ENCODE results near the gene PLCXD1. TPM values are rescaled to one million over a fixed set of nuclear protein-coding genes. Genes with fewer than 3 reads are reported as not detected.
"Not testable (repeated sequence)": the region's sequence is repeated elsewhere in the genome, so short reads cannot be mapped to it uniquely, and the experiment has no call there.

PLCXD1 gene
- total and polyA plus RNA-seq, 2 experiments from 2014 or later, result 48.7 to 112 TPM

DNA sequence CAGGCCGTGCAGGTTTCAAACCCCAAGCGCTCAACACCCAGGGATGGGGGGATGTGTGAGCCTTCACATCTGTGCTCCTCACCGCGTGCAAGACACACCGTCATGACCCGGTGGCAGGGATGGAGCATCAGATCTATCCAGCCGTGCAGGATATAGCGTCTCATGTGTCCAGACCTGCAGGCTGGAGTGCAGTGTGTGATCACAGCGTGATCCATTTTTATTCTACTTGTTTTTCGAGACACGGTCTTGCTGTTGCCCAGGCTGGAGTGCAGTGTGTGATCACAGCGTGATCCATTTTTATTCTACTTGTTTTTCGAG, 70.1 kb downstream of the PLCXD1 start:
- H3K9me3 Mint-ChIP-seq, result not testable (repeated sequence)

DNA sequence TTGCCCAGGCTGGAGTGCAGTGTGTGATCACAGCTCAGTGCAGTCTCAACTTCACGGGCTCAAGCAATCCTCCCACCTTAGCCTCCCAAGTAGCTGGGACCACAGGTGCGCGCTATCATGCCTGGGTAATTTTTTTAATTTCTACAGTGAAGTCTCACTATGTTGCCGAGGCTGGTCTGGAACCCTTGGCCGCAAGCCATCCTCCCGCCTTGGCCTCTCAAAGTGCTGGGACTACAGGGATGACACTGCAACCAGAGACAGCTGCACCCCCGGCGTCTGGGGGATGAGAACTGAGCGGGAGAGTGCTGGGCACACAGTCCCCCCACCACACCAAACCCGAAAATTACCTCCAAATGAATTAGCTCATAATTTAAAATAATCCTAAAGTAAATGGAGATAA, 70.6 kb downstream of the PLCXD1 start:
- H3F3A ChIP-seq (replicated peaks; ENCODE audit: low read depth), result no peaks in the 10 kb centered on the region
- Mint-ChIP-seq H3K27ac (no peak overlapping the region), H3K4me3 (no peak overlapping the region), H3K27me3 (ENCODE audit: insufficient read depth, low read depth, poor library complexity) (peaks cover 11% of the 10 kb centered on the region), H3K4me1 (no peaks in the 10 kb centered on the region), H3K9me3 (no peaks in the 10 kb centered on the region; the same call in 1 of the 3 replicates), H3K36me3 (ENCODE audit: low read depth) (peaks cover 38% of the 10 kb centered on the region)
- no peak for ATAC-seq
- H3K9me2 ChIP-seq (ENCODE audit: insufficient read depth), result no peaks in the 10 kb centered on the region
- H3K36me3 ChIP-seq (ENCODE audit: insufficient read depth), result no peaks in the 10 kb centered on the region
- H3K4me3 ChIP-seq, result no peak overlapping the region
- DNase-seq (ENCODE audit: low spot score), result no peak
- no peak overlapping the region for H3K4me2 ChIP-seq
- H4K20me1 ChIP-seq (replicated peaks; ENCODE audit: insufficient read depth), result 0 out of 2 replicates have a peak, but pooled peaks cover 3% of the 10 kb centered on the region
- H2AFZ ChIP-seq, result no peak overlapping the region
- H3K27ac ChIP-seq (ENCODE audit: low read depth), result no peak overlapping the region
- no peaks in the 10 kb centered on the region for H3K4me1 ChIP-seq (ENCODE audit: insufficient read depth)
- no peaks in the 10 kb centered on the region for H3K27me3 ChIP-seq (ENCODE audit: insufficient read depth)
- peaks cover 60% of the 10 kb centered on the region for H3K79me2 ChIP-seq (replicated peaks; ENCODE audit: insufficient read depth)
- TF ChIP-seq, protein P1, sequence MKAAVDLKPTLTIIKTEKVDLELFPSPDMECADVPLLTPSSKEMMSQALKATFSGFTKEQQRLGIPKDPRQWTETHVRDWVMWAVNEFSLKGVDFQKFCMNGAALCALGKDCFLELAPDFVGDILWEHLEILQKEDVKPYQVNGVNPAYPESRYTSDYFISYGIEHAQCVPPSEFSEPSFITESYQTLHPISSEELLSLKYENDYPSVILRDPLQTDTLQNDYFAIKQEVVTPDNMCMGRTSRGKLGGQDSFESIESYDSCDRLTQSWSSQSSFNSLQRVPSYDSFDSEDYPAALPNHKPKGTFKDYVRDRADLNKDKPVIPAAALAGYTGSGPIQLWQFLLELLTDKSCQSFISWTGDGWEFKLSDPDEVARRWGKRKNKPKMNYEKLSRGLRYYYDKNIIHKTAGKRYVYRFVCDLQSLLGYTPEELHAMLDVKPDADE (IDR thresholded peaks at IDR 0.05), result no peak
- TF ChIP-seq, protein P2, sequence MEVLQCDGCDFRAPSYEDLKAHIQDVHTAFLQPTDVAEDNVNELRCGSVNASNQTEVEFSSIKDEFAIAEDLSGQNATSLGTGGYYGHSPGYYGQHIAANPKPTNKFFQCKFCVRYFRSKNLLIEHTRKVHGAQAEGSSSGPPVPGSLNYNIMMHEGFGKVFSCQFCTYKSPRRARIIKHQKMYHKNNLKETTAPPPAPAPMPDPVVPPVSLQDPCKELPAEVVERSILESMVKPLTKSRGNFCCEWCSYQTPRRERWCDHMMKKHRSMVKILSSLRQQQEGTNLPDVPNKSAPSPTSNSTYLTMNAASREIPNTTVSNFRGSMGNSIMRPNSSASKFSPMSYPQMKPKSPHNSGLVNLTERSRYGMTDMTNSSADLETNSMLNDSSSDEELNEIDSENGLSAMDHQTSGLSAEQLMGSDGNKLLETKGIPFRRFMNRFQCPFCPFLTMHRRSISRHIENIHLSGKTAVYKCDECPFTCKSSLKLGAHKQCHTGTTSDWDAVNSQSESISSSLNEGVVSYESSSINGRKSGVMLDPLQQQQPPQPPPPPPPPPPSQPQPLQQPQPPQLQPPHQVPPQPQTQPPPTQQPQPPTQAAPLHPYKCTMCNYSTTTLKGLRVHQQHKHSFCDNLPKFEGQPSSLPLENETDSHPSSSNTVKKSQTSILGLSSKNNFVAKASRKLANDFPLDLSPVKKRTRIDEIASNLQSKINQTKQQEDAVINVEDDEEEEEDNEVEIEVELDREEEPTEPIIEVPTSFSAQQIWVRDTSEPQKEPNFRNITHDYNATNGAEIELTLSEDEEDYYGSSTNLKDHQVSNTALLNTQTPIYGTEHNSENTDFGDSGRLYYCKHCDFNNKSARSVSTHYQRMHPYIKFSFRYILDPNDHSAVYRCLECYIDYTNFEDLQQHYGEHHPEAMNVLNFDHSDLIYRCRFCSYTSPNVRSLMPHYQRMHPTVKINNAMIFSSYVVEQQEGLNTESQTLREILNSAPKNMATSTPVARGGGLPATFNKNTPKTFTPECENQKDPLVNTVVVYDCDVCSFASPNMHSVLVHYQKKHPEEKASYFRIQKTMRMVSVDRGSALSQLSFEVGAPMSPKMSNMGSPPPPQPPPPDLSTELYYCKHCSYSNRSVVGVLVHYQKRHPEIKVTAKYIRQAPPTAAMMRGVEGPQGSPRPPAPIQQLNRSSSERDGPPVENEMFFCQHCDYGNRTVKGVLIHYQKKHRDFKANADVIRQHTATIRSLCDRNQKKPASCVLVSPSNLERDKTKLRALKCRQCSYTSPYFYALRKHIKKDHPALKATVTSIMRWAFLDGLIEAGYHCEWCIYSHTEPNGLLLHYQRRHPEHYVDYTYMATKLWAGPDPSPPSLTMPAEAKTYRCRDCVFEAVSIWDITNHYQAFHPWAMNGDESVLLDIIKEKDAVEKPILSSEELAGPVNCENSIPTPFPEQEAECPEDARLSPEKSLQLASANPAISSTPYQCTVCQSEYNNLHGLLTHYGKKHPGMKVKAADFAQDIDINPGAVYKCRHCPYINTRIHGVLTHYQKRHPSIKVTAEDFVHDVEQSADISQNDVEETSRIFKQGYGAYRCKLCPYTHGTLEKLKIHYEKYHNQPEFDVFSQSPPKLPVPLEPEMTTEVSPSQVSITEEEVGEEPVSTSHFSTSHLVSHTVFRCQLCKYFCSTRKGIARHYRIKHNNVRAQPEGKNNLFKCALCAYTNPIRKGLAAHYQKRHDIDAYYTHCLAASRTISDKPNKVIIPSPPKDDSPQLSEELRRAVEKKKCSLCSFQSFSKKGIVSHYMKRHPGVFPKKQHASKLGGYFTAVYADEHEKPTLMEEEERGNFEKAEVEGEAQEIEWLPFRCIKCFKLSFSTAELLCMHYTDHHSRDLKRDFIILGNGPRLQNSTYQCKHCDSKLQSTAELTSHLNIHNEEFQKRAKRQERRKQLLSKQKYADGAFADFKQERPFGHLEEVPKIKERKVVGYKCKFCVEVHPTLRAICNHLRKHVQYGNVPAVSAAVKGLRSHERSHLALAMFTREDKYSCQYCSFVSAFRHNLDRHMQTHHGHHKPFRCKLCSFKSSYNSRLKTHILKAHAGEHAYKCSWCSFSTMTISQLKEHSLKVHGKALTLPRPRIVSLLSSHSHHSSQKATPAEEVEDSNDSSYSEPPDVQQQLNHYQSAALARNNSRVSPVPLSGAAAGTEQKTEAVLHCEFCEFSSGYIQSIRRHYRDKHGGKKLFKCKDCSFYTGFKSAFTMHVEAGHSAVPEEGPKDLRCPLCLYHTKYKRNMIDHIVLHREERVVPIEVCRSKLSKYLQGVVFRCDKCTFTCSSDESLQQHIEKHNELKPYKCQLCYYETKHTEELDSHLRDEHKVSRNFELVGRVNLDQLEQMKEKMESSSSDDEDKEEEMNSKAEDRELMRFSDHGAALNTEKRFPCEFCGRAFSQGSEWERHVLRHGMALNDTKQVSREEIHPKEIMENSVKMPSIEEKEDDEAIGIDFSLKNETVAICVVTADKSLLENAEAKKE (CRISPR knock-in tag; IDR thresholded peaks at IDR 0.05), result no peak
- TF ChIP-seq, protein P3, sequence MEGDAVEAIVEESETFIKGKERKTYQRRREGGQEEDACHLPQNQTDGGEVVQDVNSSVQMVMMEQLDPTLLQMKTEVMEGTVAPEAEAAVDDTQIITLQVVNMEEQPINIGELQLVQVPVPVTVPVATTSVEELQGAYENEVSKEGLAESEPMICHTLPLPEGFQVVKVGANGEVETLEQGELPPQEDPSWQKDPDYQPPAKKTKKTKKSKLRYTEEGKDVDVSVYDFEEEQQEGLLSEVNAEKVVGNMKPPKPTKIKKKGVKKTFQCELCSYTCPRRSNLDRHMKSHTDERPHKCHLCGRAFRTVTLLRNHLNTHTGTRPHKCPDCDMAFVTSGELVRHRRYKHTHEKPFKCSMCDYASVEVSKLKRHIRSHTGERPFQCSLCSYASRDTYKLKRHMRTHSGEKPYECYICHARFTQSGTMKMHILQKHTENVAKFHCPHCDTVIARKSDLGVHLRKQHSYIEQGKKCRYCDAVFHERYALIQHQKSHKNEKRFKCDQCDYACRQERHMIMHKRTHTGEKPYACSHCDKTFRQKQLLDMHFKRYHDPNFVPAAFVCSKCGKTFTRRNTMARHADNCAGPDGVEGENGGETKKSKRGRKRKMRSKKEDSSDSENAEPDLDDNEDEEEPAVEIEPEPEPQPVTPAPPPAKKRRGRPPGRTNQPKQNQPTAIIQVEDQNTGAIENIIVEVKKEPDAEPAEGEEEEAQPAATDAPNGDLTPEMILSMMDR (conservative IDR thresholded peaks at IDR 0.05; ENCODE audit: low read depth in 2 of 2), result no peak
- TF ChIP-seq EZH2 (IDR thresholded peaks at IDR 0.05; ENCODE audit: low read depth, unreplicated experiment), result no peak
- TF ChIP-seq CREB1 (CRISPR knock-in tag; IDR thresholded peaks at IDR 0.05; ENCODE audit: low read depth), result no peak
- no peak for TF ChIP-seq EZH2phosphoT487 (IDR thresholded peaks at IDR 0.05; ENCODE audit: unreplicated experiment)
- TF ChIP-seq JUNB (IDR thresholded peaks at IDR 0.05; ENCODE audit: unreplicated experiment), result no peak
- TF ChIP-seq POLR2AphosphoS5 (IDR thresholded peaks at IDR 0.05; ENCODE audit: low read depth), result no peak
- TF ChIP-seq ZNF331 (CRISPR knock-in tag; IDR thresholded peaks at IDR 0.05; ENCODE audit: low read depth), result no peak
- no peak for TF ChIP-seq ZNF114 (CRISPR knock-in tag; IDR thresholded peaks at IDR 0.05)
- no peak for TF ChIP-seq NANOG (IDR thresholded peaks at IDR 0.05; ENCODE audit: borderline replicate concordance)

More for the DNA sequence above, 70.1 kb downstream of the PLCXD1 start:
- not testable (repeated sequence) for H3K9me2 ChIP-seq (ENCODE audit: insufficient read depth); H3K27me3 ChIP-seq (ENCODE audit: insufficient read depth); H2AFZ ChIP-seq; DNase-seq (ENCODE audit: low spot score); ATAC-seq; H4K20me1 ChIP-seq (replicated peaks; ENCODE audit: insufficient read depth); H3K36me3 ChIP-seq (ENCODE audit: insufficient read depth); H3K27ac Mint-ChIP-seq; H3K4me2 ChIP-seq; H3F3A ChIP-seq (replicated peaks; ENCODE audit: low read depth); H3K4me3 Mint-ChIP-seq; H3K27ac ChIP-seq (ENCODE audit: low read depth); H3K4me3 ChIP-seq; H3K4me1 ChIP-seq (ENCODE audit: insufficient read depth); H3K4me1 Mint-ChIP-seq
- peaks cover 57% of the 10 kb centered on the region for H3K79me2 ChIP-seq (replicated peaks; ENCODE audit: insufficient read depth)
- H3K36me3 Mint-ChIP-seq (ENCODE audit: low read depth), result peaks cover 37% of the 10 kb centered on the region
- H3K27me3 Mint-ChIP-seq (ENCODE audit: insufficient read depth, low read depth, poor library complexity), result peaks cover 11% of the 10 kb centered on the region
